HCT116 (cell line): ENCODE measurements around the gene PPP1R3E. TPM values are rescaled to one million over a fixed set of nuclear protein-coding genes. Genes with fewer than 3 reads are reported as not detected.

Source experiments
- ATAC-seq: fragments of 200-7000 bp; cut with Tn5 transposase; 2 replicates; pipeline ENCODE4 v1.9.1; 2020; ENCODE audit warnings: mild to moderate bottlenecking, moderate library complexity
- BruUV-seq: library from RNA; stranded (reverse); fragments of 400-500 nt; replicated peaks from 2 replicates; lab custom pipeline; 2021; lab: Mats Ljungman, UMichigan
- CTCF ChIA-PET: fragments of 300-600 bp; sonication (Branson Sonifier 250); formaldehyde crosslinking; loops from one replicate; lab custom pipeline; 2021; ENCODE audit warnings: antibody characterized with exemption; lab: Charles Lee
- POLR2A ChIA-PET: fragments of 300-600, 350-600 bp; sonication (Branson Sonifier 250); formaldehyde crosslinking; loops from one replicate; lab custom pipeline; 2021; ENCODE audit warnings: antibody characterized with exemption; lab: Charles Lee
- RAD21 ChIA-PET, 2 experiments: fragments of 300-600 bp; sonication (Branson Sonifier 250); formaldehyde crosslinking; loops; one replicate each; lab custom pipeline; 2023; ENCODE audit warnings: low total read pairs in 2 of 2; ENCODE audit not compliant: uncharacterized antibody in 2 of 2, unreplicated experiment in 2 of 2, low non-redundant PET in 1 of 2; lab: Charles Lee
- DNase-seq: peaks from one replicate; pipeline ENCODE4 v3.0.0-alpha.2; 2010; ENCODE audit warnings: low read depth, low spot score
- H2AFZ ChIP-seq: fragments of 200-600 bp; shearing (Covaris generic), sonication (generic); 2 replicates; pipeline ENCODE4 v1.6.1; 2017; ENCODE audit warnings: low read depth, mixed run types, mixed read lengths, antibody characterized with exemption, low read length; ENCODE audit not compliant: poor library complexity, severe bottlenecking
- H3K27ac ChIP-seq: 2 replicates; pipeline ENCODE4 v1.5.1; 2012; ENCODE audit warnings: low read depth, low read length
- H3K27me3 ChIP-seq: fragments of 200-600 bp; sonication (generic); 2 replicates; pipeline ENCODE4 v1.6.1; 2016; ENCODE audit warnings: mixed run types, low read length, mixed read lengths; ENCODE audit not compliant: insufficient read depth
- H3K36me3 ChIP-seq, 2 experiments: fragments of 200-500 bp in 1 of 2; fragments of 200-600 bp in 1 of 2; sonication (Bioruptor generic) in 1 of 2; sonication (generic) in 1 of 2; 2 replicates each; pipeline versions ENCODE4 v1.5.1 to v1.6.1; 2014 to 2016; ENCODE audit warnings: low read length in 2 of 2, inconsistent platforms in 1 of 2, mixed read lengths in 1 of 2, mixed run types in 1 of 2; ENCODE audit not compliant: insufficient read depth in 2 of 2, control insufficient read depth in 1 of 2
- H3K4me1 ChIP-seq, 2 experiments: fragments of 200-600 bp in 1 of 2; sonication (generic) in 1 of 2; 2 replicates each; pipeline versions ENCODE4 v1.5.1 to v1.6.1; 2012 to 2017; ENCODE audit warnings: low read length in 2 of 2, inconsistent platforms in 1 of 2, mild to moderate bottlenecking in 1 of 2, mixed read lengths in 1 of 2, mixed run types in 1 of 2, moderate library complexity in 1 of 2; ENCODE audit not compliant: insufficient read depth in 2 of 2, control insufficient read depth in 1 of 2
- H3K4me2 ChIP-seq: fragments of 200-600 bp; sonication (generic); 2 replicates; pipeline ENCODE4 v1.6.1; 2017; ENCODE audit warnings: mixed run types, low read length, mixed read lengths
- H3K4me3 ChIP-seq, 2 experiments: fragments of 200-600 bp in 1 of 2; sonication (generic) in 1 of 2; replicated peaks in 1 of 2; 2 replicates each; pipeline ENCODE4 v1.5.1; 2011 to 2016; ENCODE audit warnings: low read length in 2 of 2, control low read depth in 1 of 2, low read depth in 1 of 2, mild to moderate bottlenecking in 1 of 2, mixed read lengths in 1 of 2, mixed run types in 1 of 2
- H3K79me2 ChIP-seq: fragments of 200-600 bp; sonication (generic); 2 replicates; pipeline ENCODE4 v1.6.1; 2017; ENCODE audit warnings: mild to moderate bottlenecking, mixed run types, low read length, moderate library complexity, mixed read lengths; ENCODE audit not compliant: insufficient read depth
- H3K9ac ChIP-seq: fragments of 200-600 bp; sonication (generic); 2 replicates; pipeline ENCODE4 v1.6.1; 2016; ENCODE audit warnings: low read length, mixed read lengths
- H3K9me2 ChIP-seq: fragments of 200-600 bp; sonication (generic), shearing (Covaris generic); 2 replicates; pipeline ENCODE4 v1.6.1; 2017; ENCODE audit warnings: mixed run types, mild to moderate bottlenecking, moderate library complexity; ENCODE audit not compliant: insufficient read depth
- H3K9me3 ChIP-seq, 2 experiments: fragments of 200-500 bp in 1 of 2; fragments of 200-600 bp in 1 of 2; sonication (Bioruptor generic) in 1 of 2; sonication (generic) in 1 of 2; 2 replicates each; pipeline ENCODE4 v1.6.1; 2014 to 2017; ENCODE audit warnings: low read length in 2 of 2, mixed read lengths in 2 of 2, inconsistent platforms in 1 of 2, low read depth in 1 of 2, mild to moderate bottlenecking in 1 of 2, mixed run types in 1 of 2, moderate library complexity in 1 of 2; ENCODE audit not compliant: control insufficient read depth in 1 of 2, insufficient read depth in 1 of 2
- H4K20me1 ChIP-seq: fragments of 200-600 bp; sonication (generic), shearing (Covaris generic); 2 replicates; pipeline ENCODE4 v1.6.1; 2017; ENCODE audit warnings: mixed run types, mild to moderate bottlenecking, moderate library complexity; ENCODE audit not compliant: insufficient read depth
- ATF3 ChIP-seq: IDR thresholded peaks from 2 replicates; pipeline ENCODE4 v1.6.1; 2012
- CTCF ChIP-seq, 3 experiments: fragments of 200-600 bp in 1 of 3; sonication (generic) in 1 of 3; IDR thresholded peaks in 2 of 3; conservative IDR thresholded peaks in 1 of 3; 2 replicates each; pipeline ENCODE4 v1.5.1; 2012 to 2017; ENCODE audit warnings: low read depth in 2 of 3, low read length in 2 of 3, antibody characterized with exemption in 1 of 3, borderline replicate concordance in 1 of 3, control low read depth in 1 of 3, mild to moderate bottlenecking in 1 of 3, mixed read lengths in 1 of 3, mixed run types in 1 of 3, moderate library complexity in 1 of 3; ENCODE audit not compliant: insufficient read depth in 1 of 3
- EGR1 ChIP-seq: IDR thresholded peaks from 2 replicates; pipeline ENCODE4 v1.6.1; 2012; ENCODE audit warnings: low read depth
- FOSL1 ChIP-seq: IDR thresholded peaks from 2 replicates; pipeline ENCODE4 v1.6.1; 2012; ENCODE audit warnings: low read depth
- JUND ChIP-seq: IDR thresholded peaks from 2 replicates; pipeline ENCODE4 v1.6.1; 2012
- SIN3A ChIP-seq: IDR thresholded peaks from 2 replicates; pipeline ENCODE4 v1.6.1; 2012; ENCODE audit warnings: low read depth
- YY1 ChIP-seq: IDR thresholded peaks from 2 replicates; pipeline ENCODE4 v1.6.1; 2011; ENCODE audit warnings: low read length, low read depth, moderate library complexity, mild to moderate bottlenecking; ENCODE audit not compliant: insufficient replicate concordance; ENCODE audit errors: extremely low read depth
- intact Hi-C: fragments of 100-400 bp; cut with micrococcal nuclease; formaldehyde crosslinking; loops from 2 replicates; pipeline ENCODE4 v1.10.0; 2022
- total RNA-seq: library from RNA; stranded (reverse); gene quantifications from one replicate; pipeline ENCODE4 v1.2.1, GENCODE V29; 2021; ENCODE audit not compliant: unreplicated experiment

The PPP1R3E gene
- total RNA-seq, 1 experiment from 2014 or later = 5.6 TPM

- H4K20me1 ChIP-seq = no peaks in the 10 kb centered on the region
- intact Hi-C loops = no loop called here
- H3K36me3 ChIP-seq = peaks cover 30 to 31% of the 10 kb centered on the region in 2 experiments; a peak in 3 of 4 replicates
- DNase-seq (no peak), ATAC-seq (no peak)
- H3K27me3 ChIP-seq = no peaks in the 10 kb centered on the region
- no peak overlapping the region for H3K27ac ChIP-seq
- H3K9ac ChIP-seq = no peak overlapping the region
- ChIA-PET POLR2A (no interaction called here), RAD21 (no interaction called here), CTCF (no interaction called here)
- BruUV-seq = no TSS peak
- H3K79me2 ChIP-seq = peaks cover 30% of the 10 kb centered on the region
- no peak overlapping the region for H2AFZ ChIP-seq
- no peak overlapping the region for H3K4me3 ChIP-seq
- TF ChIP-seq YY1 (no peak), JUND (no peak), ATF3 (no peak), EGR1 (no peak), CTCF (IDR thresholded peaks at IDR 0.05 in 2 of 3, conservative IDR thresholded peaks at IDR 0.05 in 1 of 3; ENCODE audit: borderline replicate concordance in 1 of 3, insufficient read depth in 1 of 3, low read depth in 2 of 3, low read length in 2 of 3) (no peak), FOSL1 (no peak), SIN3A (no peak)
- H3K9me2 ChIP-seq = no peaks in the 10 kb centered on the region
- H3K9me3 ChIP-seq = no peaks in the 10 kb centered on the region
- H3K4me1 ChIP-seq = peaks cover 12 to 23% of the 10 kb centered on the region in 2 experiments; a peak in 3 of 4 replicates
- H3K4me2 ChIP-seq = no peak overlapping the region
Measured at GRCh38 chr14:23323838-23324454, 21.3 kb upstream of the PPP1R3E start.
